Ishikawa (cell line): Measurements from ENCODE around the gene KCNAB1.

Source experiments
- CEBPB ChIP-seq: IDR thresholded peaks from 2 replicates; pipeline ENCODE4 v1.6.1; 2012
- EGR1 ChIP-seq: IDR thresholded peaks from 2 replicates; pipeline ENCODE4 v1.6.1; 2012
- EP300 ChIP-seq: IDR thresholded peaks from 2 replicates; pipeline ENCODE4 v1.6.1; 2012; ENCODE audit warnings: borderline replicate concordance
- NFIC ChIP-seq: IDR thresholded peaks from 2 replicates; pipeline ENCODE4 v1.6.1; 2012
- RAD21 ChIP-seq: IDR thresholded peaks from 2 replicates; pipeline ENCODE4 v1.6.1; 2012; ENCODE audit warnings: low read depth
- TAF1 ChIP-seq: IDR thresholded peaks from 2 replicates; pipeline ENCODE4 v1.6.1; 2012; ENCODE audit warnings: low read depth, mild to moderate bottlenecking
- TEAD4 ChIP-seq: IDR thresholded peaks from 2 replicates; pipeline ENCODE4 v1.6.1; 2012
- YY1 ChIP-seq: IDR thresholded peaks from 2 replicates; pipeline ENCODE4 v1.6.1; 2012; ENCODE audit warnings: low read depth
- ZBTB7A ChIP-seq: IDR thresholded peaks from 2 replicates; pipeline ENCODE4 v1.6.1; 2012; ENCODE audit warnings: low read depth
- TF ChIP-seq, protein P1 (sequence below): IDR thresholded peaks from 2 replicates; pipeline ENCODE4 v1.6.1; 2012
- TF ChIP-seq, protein P2 (sequence below): IDR thresholded peaks from 2 replicates; pipeline ENCODE4 v1.6.1; 2012; ENCODE audit warnings: low read depth, mild to moderate bottlenecking

DNA sequence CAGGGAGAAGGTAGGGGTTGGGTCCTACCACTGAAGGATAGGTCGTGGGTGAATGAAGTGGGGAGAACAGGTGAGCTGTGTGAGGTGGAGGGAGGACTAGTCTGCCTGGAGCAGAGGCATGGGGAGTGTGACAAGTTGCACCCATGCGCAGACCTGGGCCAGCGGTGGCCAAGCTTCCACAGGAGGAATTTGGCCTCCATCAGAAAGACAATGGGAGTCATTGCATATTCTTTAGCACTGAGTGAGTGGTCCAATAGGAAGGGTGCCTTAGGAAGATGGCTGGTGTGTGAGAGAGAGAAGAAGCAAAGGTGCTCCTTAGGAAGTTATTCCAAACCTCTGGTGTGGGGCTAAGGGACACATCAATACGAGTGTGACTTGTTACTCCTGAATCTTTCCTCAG is 191.1 kb downstream of the KCNAB1 start:
- no peak for TF ChIP-seq TEAD4
- TF ChIP-seq, protein P1, sequence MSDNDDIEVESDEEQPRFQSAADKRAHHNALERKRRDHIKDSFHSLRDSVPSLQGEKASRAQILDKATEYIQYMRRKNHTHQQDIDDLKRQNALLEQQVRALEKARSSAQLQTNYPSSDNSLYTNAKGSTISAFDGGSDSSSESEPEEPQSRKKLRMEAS, result no peak
- no peak for TF ChIP-seq EGR1
- TF ChIP-seq CEBPB, result no peak
- no peak for TF ChIP-seq YY1
- no peak for TF ChIP-seq TAF1
- TF ChIP-seq EP300, result no peak
- TF ChIP-seq ZBTB7A, result no peak
- no peak for TF ChIP-seq RAD21
- no peak for TF ChIP-seq NFIC
- TF ChIP-seq, protein P2, sequence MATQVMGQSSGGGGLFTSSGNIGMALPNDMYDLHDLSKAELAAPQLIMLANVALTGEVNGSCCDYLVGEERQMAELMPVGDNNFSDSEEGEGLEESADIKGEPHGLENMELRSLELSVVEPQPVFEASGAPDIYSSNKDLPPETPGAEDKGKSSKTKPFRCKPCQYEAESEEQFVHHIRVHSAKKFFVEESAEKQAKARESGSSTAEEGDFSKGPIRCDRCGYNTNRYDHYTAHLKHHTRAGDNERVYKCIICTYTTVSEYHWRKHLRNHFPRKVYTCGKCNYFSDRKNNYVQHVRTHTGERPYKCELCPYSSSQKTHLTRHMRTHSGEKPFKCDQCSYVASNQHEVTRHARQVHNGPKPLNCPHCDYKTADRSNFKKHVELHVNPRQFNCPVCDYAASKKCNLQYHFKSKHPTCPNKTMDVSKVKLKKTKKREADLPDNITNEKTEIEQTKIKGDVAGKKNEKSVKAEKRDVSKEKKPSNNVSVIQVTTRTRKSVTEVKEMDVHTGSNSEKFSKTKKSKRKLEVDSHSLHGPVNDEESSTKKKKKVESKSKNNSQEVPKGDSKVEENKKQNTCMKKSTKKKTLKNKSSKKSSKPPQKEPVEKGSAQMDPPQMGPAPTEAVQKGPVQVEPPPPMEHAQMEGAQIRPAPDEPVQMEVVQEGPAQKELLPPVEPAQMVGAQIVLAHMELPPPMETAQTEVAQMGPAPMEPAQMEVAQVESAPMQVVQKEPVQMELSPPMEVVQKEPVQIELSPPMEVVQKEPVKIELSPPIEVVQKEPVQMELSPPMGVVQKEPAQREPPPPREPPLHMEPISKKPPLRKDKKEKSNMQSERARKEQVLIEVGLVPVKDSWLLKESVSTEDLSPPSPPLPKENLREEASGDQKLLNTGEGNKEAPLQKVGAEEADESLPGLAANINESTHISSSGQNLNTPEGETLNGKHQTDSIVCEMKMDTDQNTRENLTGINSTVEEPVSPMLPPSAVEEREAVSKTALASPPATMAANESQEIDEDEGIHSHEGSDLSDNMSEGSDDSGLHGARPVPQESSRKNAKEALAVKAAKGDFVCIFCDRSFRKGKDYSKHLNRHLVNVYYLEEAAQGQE, result no peak
